22Rv1 (cell line): ENCODE measurements around the gene ERRFI1.

Experiments used
- ZFX ChIP-seq: fragments of 450-650 bp; IDR thresholded peaks from 2 replicates; pipeline ENCODE4 v1.6.1; 2017; ENCODE audit warnings: antibody characterized with exemption, borderline replicate concordance
- TF ChIP-seq, protein P1 (sequence below): fragments of 450-650 bp; IDR thresholded peaks from 2 replicates; pipeline ENCODE4 v1.5.1; 2017; ENCODE audit warnings: mild to moderate bottlenecking

DNA sequence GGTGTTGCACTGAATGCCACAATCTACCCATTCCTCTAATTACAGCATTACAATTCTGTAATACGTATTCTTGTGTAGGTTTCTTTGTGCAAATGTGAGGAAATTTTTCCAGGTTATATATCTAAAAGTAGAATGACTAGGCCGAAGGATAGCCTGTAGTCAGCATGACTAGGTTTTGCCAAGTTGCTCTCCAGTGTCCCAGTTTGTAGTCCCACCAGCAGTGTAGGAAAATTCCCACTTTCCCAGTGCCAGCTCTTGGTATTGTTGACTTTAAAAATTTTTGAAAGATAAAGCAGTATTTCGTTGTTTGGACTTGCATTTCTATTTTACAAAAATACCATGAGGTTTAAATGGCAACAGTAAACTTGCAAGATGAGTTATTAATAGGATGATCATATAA lies 61.6 kb downstream of the ERRFI1 start:
- TF ChIP-seq, protein P1, sequence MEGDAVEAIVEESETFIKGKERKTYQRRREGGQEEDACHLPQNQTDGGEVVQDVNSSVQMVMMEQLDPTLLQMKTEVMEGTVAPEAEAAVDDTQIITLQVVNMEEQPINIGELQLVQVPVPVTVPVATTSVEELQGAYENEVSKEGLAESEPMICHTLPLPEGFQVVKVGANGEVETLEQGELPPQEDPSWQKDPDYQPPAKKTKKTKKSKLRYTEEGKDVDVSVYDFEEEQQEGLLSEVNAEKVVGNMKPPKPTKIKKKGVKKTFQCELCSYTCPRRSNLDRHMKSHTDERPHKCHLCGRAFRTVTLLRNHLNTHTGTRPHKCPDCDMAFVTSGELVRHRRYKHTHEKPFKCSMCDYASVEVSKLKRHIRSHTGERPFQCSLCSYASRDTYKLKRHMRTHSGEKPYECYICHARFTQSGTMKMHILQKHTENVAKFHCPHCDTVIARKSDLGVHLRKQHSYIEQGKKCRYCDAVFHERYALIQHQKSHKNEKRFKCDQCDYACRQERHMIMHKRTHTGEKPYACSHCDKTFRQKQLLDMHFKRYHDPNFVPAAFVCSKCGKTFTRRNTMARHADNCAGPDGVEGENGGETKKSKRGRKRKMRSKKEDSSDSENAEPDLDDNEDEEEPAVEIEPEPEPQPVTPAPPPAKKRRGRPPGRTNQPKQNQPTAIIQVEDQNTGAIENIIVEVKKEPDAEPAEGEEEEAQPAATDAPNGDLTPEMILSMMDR = no peak
- no peak for TF ChIP-seq ZFX
